GM18867 (cell line): ENCODE measurements around the gene S100A1.
"Not testable (repeated sequence)": the region's sequence is repeated elsewhere in the genome, so short reads cannot be mapped to it uniquely, and the experiment has no call there.

Source experiments
- ATAC-seq: cut with Tn5 transposase; IDR thresholded peaks from one replicate; pipeline ENCODE4 v1.9.1; 2021; ENCODE audit warnings: mild to moderate bottlenecking, moderate library complexity; ENCODE audit not compliant: unreplicated experiment

The S100A1 gene

GRCh38 chr1:153651771-153652170 lies 23.5 kb downstream of the S100A1 start:
- ATAC-seq, result no peak

- no peak for ATAC-seq
Measured at GRCh38 chr1:153652805-153653500, 24.7 kb downstream of the S100A1 start.

- ATAC-seq, result no peak
Measured at GRCh38 chr1:153655333-153655732, 27.1 kb downstream of the S100A1 start.

- ATAC-seq, result peak; percentile 90
Measured at GRCh38 chr1:153658400-153659174, 30.4 kb downstream of the S100A1 start, which contains the start of gene SNAPIN. TSS of gene SNAPIN (plus strand) at chr1:153658703. CDS start at chr1:153658744, 41 bp downstream.

- no peak for ATAC-seq
Measured at GRCh38 chr1:153659175-153659534, 30.9 kb downstream of the S100A1 start.

GRCh38 chr1:153659656-153660055 lies 31.4 kb downstream of the S100A1 start:
- ATAC-seq, result no peak

GRCh38 chr1:153661111-153661708 lies 33.0 kb downstream of the S100A1 start:
- ATAC-seq, result no peak

- no peak for ATAC-seq
Measured at GRCh38 chr1:153662269-153662668, 34.0 kb downstream of the S100A1 start.

GRCh38 chr1:153663211-153663610 lies 35.0 kb downstream of the S100A1 start:
- no peak for ATAC-seq

GRCh38 chr1:153667439-153667838 lies 39.2 kb downstream of the S100A1 start:
- ATAC-seq, result no peak

GRCh38 chr1:153668672-153669071 lies 40.4 kb downstream of the S100A1 start:
- ATAC-seq, result not testable (repeated sequence)

- ATAC-seq, result no peak
Measured at GRCh38 chr1:153669606-153670005, 41.4 kb downstream of the S100A1 start.

- no peak for ATAC-seq
Measured at GRCh38 chr1:153670257-153670858, 42.1 kb downstream of the S100A1 start.

GRCh38 chr1:153670859-153671627 lies 42.8 kb downstream of the S100A1 start, which contains the start of gene ILF2:
TSS of gene ILF2 (minus strand) at chr1:153670993. CDS start at chr1:153670922, 71 bp downstream.
- ATAC-seq, result peak; percentile 93

- ATAC-seq, result peak; percentile 19
Measured at GRCh38 chr1:153671628-153672353, 43.6 kb downstream of the S100A1 start.

GRCh38 chr1:153673511-153673910 lies 45.3 kb downstream of the S100A1 start:
- no peak for ATAC-seq

GRCh38 chr1:153677718-153678518 lies 49.7 kb downstream of the S100A1 start:
- no peak for ATAC-seq

GRCh38 chr1:153678519-153679336 lies 50.5 kb downstream of the S100A1 start, which contains the start of gene NPR1:
TSS of gene NPR1 (plus strand) at chr1:153678688. CDS start at chr1:153679109, 421 bp downstream.
- no peak for ATAC-seq
